ENCODE data around the gene ZNF516.

Gene ZNF516

DNA sequence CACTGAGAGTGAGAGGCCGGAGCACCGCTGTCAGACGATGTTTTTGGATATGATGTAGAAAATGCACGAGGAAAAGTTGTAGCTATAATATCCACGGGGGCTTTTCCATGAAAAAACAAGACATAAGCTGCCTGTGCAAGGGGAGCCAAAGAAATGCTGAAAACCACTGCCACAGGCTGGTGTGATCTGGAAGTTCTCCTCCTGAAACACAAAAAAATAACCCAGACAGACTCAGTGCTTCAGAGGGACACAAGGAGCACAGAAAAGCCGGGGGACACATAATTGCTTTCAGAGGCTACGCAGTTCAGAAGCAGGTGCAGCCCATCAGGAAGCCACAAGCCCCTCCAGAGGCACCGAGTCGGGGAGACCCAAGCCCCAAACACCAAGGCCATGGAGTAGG lies 98.2 kb downstream of the ZNF516 start:
- no peak for DNase-seq (ENCODE audit: low spot score)
- in situ Hi-C loops (cut with MboI; ENCODE audit: low pct_unique_long_range_greater_than_20kb, low sequenced_read_pairs, unreplicated experiment), result no loop called here
- TF ChIP-seq, protein P1, sequence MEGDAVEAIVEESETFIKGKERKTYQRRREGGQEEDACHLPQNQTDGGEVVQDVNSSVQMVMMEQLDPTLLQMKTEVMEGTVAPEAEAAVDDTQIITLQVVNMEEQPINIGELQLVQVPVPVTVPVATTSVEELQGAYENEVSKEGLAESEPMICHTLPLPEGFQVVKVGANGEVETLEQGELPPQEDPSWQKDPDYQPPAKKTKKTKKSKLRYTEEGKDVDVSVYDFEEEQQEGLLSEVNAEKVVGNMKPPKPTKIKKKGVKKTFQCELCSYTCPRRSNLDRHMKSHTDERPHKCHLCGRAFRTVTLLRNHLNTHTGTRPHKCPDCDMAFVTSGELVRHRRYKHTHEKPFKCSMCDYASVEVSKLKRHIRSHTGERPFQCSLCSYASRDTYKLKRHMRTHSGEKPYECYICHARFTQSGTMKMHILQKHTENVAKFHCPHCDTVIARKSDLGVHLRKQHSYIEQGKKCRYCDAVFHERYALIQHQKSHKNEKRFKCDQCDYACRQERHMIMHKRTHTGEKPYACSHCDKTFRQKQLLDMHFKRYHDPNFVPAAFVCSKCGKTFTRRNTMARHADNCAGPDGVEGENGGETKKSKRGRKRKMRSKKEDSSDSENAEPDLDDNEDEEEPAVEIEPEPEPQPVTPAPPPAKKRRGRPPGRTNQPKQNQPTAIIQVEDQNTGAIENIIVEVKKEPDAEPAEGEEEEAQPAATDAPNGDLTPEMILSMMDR (IDR thresholded peaks at IDR 0.05; ENCODE audit: extremely low read depth, insufficient read depth, missing control alignments), result no peak

DNA sequence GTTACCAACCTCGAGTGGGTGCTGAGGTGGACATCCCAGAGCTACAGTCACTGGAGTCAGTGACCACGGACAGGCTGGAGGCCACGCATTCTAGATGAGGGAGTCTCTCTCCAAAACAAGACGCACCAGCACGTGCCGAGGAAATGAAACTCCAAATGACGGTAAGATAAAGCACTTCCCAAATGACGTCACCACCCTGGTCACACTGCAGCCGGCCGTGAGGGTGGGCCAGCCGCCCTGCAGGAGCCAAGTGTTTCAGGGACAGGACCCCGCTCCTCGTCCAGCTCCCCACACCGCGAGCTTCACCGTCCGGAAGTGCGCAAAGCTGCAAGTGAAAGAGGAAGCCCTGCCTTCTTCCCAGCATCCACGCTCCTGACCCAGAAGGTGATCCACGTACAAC lies 99.4 kb downstream of the ZNF516 start:
- in situ Hi-C loops (cut with MboI; ENCODE audit: low pct_unique_long_range_greater_than_20kb, low sequenced_read_pairs, unreplicated experiment), result no loop called here
- TF ChIP-seq, protein P1 (IDR thresholded peaks at IDR 0.05; ENCODE audit: extremely low read depth, insufficient read depth, missing control alignments), result no peak
- no peak for DNase-seq (ENCODE audit: low spot score)

DNA sequence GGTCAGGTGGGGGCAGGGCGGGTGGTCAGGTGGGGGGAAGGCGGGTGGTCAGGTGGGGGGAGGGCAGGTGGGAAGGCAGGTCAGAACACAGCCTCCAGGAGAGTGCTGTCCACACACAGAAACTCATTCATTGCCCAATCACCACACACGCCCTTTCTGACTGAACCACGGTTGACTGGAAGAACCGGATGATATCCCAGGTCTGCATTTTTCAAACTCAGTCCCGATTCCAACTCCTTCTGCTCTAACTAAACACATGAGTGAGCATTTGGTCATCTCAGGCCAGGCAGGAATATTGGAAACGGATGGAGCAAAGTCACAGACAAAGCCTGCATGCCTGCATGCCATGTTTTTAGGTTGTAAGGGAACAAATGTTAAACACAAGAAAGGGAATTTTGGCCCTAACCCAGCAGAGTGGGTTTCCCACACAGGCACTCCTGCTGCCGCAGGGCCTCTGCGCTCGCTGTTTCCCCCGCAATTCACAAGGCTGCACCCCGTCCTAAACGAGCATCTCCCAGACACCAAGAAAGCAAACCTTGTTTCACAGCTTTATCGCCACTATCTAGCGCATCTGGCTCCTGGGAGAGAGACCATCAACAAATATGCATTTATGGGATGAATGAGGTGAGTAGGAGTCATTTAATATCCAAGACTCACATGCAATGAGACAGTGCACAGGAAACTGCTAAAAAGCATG lies 100.1 kb downstream of the ZNF516 start:
- DNase-seq (ENCODE audit: low spot score), result no peak
- in situ Hi-C loops (cut with MboI; ENCODE audit: low pct_unique_long_range_greater_than_20kb, low sequenced_read_pairs, unreplicated experiment), result no loop called here
- TF ChIP-seq, protein P1 (IDR thresholded peaks at IDR 0.05; ENCODE audit: extremely low read depth, insufficient read depth, missing control alignments), result no peak

DNA sequence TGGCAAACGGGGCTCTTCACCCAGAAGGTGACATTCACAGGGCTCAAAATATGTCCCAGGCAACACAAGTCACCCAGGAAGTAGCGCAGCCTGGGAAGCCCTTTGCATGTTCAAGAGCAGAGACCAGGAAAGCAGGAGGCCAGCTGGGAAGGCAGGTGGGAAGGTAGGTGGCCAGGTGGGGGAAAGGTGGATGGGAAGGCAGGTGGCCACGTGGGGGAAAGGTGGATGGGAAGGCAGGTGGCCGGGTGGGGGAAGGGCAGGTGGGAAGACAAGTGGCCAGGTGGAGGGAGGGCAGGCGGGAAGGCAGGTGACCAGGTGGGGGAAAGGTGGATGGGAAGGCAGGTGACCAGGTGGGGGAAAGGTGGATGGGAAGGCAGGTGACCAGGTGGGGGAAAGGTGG lies 102.7 kb downstream of the ZNF516 start:
- TF ChIP-seq, protein P1 (IDR thresholded peaks at IDR 0.05; ENCODE audit: extremely low read depth, insufficient read depth, missing control alignments), result no peak
- no peak for DNase-seq (ENCODE audit: low spot score)
- in situ Hi-C loops (cut with MboI; ENCODE audit: low pct_unique_long_range_greater_than_20kb, low sequenced_read_pairs, unreplicated experiment), result no loop called here

- in situ Hi-C loops (cut with MboI; ENCODE audit: low pct_unique_long_range_greater_than_20kb, low sequenced_read_pairs, unreplicated experiment), result no loop called here
- no peak for DNase-seq (ENCODE audit: low spot score)
- TF ChIP-seq, protein P1 (IDR thresholded peaks at IDR 0.05; ENCODE audit: extremely low read depth, insufficient read depth, missing control alignments), result no peak
Observed at GRCh38 chr18:76391746-76392145, 103.3 kb downstream of the ZNF516 start.

- DNase-seq (ENCODE audit: low spot score), result no peak
- TF ChIP-seq, protein P1 (IDR thresholded peaks at IDR 0.05; ENCODE audit: extremely low read depth, insufficient read depth, missing control alignments), result no peak
- in situ Hi-C loops (cut with MboI; ENCODE audit: low pct_unique_long_range_greater_than_20kb, low sequenced_read_pairs, unreplicated experiment), result no loop called here
Observed at GRCh38 chr18:76391038-76391437, 104.0 kb downstream of the ZNF516 start.

All from GM13977 (cell line).